ENCODE results near the gene BAD. TPM values are rescaled to one million over a fixed set of nuclear protein-coding genes. Genes with fewer than 3 reads are reported as not detected.

BAD gene
- total and polyA plus RNA-seq, 10 of the 15 experiments (the other 5 are each of a cell fraction or from before 2014, with no cell fraction given): 1.5 to 67.2 (median 39.6) TPM

DNA sequence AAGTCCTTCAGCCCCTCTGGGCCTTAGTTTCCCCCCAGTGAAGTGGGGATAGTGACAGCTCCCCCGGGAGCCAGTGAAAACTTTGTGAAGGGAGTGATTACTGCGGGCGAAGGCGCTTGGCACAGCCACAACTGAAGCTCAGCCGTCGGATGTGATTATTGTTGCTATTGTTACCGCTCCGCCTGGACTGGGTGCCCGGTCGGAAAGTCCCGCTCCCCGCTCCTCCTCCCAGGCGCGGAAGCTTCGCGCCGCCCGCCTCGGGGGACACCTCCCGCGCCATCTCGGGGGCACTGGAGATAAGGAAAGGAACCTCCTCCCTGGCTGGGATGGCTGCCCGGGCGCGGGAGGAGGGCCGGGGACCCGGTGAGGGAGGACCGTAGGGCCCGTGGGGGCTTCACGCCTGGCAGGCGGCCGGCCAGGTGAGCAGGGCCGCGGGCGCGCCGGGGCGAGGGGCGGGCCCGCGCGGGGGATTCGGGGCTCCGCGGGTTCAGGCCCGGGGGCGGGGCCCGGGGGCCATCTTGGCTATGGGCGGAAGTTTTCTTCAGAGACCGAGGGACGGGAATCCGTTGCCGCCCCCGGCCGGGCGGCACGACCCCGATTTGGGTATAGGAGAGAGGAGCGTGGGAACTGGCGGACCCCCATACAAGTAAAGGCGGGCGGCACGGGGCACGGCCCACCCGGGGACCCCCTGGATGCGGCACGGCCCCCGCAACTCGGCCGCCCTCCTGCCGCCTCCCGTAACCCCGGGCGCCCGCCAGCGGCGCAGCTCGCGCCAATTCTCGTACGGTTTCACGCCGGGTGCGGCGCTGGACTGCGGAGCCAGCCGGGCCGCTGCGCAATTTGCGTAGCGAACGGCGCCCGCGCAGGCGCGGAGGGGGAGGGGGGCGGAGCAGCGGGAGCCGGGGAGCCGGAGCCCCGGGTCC is 758 bp upstream of the BAD start, which contains the start of gene GPR137 (continued):
- TF ChIP-seq, protein P1, sequence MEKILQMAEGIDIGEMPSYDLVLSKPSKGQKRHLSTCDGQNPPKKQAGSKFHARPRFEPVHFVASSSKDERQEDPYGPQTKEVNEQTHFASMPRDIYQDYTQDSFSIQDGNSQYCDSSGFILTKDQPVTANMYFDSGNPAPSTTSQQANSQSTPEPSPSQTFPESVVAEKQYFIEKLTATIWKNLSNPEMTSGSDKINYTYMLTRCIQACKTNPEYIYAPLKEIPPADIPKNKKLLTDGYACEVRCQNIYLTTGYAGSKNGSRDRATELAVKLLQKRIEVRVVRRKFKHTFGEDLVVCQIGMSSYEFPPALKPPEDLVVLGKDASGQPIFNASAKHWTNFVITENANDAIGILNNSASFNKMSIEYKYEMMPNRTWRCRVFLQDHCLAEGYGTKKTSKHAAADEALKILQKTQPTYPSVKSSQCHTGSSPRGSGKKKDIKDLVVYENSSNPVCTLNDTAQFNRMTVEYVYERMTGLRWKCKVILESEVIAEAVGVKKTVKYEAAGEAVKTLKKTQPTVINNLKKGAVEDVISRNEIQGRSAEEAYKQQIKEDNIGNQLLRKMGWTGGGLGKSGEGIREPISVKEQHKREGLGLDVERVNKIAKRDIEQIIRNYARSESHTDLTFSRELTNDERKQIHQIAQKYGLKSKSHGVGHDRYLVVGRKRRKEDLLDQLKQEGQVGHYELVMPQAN (conservative IDR thresholded peaks at IDR 0.05): peak; percentile 93
- 0 out of 2 replicates have a peak, but pooled peaks have one; percentile 13 for TF ChIP-seq TCF12 (IDR thresholded peaks at IDR 0.05; ENCODE audit: low read depth, low read length)
- TF ChIP-seq RB1 (IDR thresholded peaks at IDR 0.05; ENCODE audit: borderline replicate concordance): peak; percentile 75; the same call in 1 of the 2 replicates
- 0 out of 2 replicates have a peak, but pooled peaks have one; percentile 17 for TF ChIP-seq PAX5 (IDR thresholded peaks at IDR 0.05; ENCODE audit: borderline replicate concordance, low read depth, low read length)
- peak; percentile 27; the same call in 1 of the 2 replicates for TF ChIP-seq JUND (IDR thresholded peaks at IDR 0.05; ENCODE audit: low read depth, low read length)
- 0 out of 4 replicates have a peak, but pooled peaks of 1 of the 2 experiments have one; percentile 20 for TF ChIP-seq ETV6 (conservative IDR thresholded peaks at IDR 0.05 in 1 of 2, IDR thresholded peaks at IDR 0.05 in 1 of 2; ENCODE audit: borderline replicate concordance in 1 of 2, low read depth in 1 of 2)
- TF ChIP-seq NR2C1 (IDR thresholded peaks at IDR 0.05): peak; percentile 91
- TF ChIP-seq CHD4 (IDR thresholded peaks at IDR 0.05): no peak
- TF ChIP-seq, protein P2, sequence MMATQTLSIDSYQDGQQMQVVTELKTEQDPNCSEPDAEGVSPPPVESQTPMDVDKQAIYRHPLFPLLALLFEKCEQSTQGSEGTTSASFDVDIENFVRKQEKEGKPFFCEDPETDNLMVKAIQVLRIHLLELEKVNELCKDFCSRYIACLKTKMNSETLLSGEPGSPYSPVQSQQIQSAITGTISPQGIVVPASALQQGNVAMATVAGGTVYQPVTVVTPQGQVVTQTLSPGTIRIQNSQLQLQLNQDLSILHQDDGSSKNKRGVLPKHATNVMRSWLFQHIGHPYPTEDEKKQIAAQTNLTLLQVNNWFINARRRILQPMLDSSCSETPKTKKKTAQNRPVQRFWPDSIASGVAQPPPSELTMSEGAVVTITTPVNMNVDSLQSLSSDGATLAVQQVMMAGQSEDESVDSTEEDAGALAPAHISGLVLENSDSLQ (IDR thresholded peaks at IDR 0.05): peak; percentile 25; the same call in 1 of the 2 replicates
- TF ChIP-seq ATF7 (IDR thresholded peaks at IDR 0.05; ENCODE audit: low read depth): 0 out of 2 replicates have a peak, but pooled peaks have one; percentile 2
- peak; percentile 41 for TF ChIP-seq SMAD1 (IDR thresholded peaks at IDR 0.05; ENCODE audit: low read depth, partially characterized antibody)
- peak; percentile 80 for TF ChIP-seq NRF1 (conservative IDR thresholded peaks at IDR 0.05; ENCODE audit: low read depth, low read length)
- peak; percentile 37; the same call in 1 of the 2 replicates for TF ChIP-seq POLR2AphosphoS5 (IDR thresholded peaks at IDR 0.05; ENCODE audit: low read length)
- TF ChIP-seq CREB1 (IDR thresholded peaks at IDR 0.05; ENCODE audit: low read depth): 0 out of 2 replicates have a peak, but pooled peaks have one; percentile 23
- peak; percentile 75 for TF ChIP-seq NR2F1 (conservative IDR thresholded peaks at IDR 0.05)
- 0 out of 4 replicates have a peak, but pooled peaks of 1 of the 2 experiments have one; percentile 4 for TF ChIP-seq SRF (IDR thresholded peaks at IDR 0.05; ENCODE audit: low read depth in 2 of 2, low read length in 2 of 2)
- TF ChIP-seq IKZF2 (IDR thresholded peaks at IDR 0.05): peak; percentile 38 to 42; a peak in 1 of 4 replicates
- TF ChIP-seq IKZF1 (conservative IDR thresholded peaks at IDR 0.05): peak; percentile 87
- TF ChIP-seq YY1 (IDR thresholded peaks at IDR 0.05; ENCODE audit: low read depth, low read length): peak; percentile 98
- no peak for TF ChIP-seq EED (IDR thresholded peaks at IDR 0.05; ENCODE audit: low read depth)
- TF ChIP-seq NBN (IDR thresholded peaks at IDR 0.05): 0 out of 2 replicates have a peak, but pooled peaks have one; percentile 18
- peak; percentile 88 for TF ChIP-seq SMARCA5 (IDR thresholded peaks at IDR 0.05)
- TF ChIP-seq RAD21 (IDR thresholded peaks at IDR 0.05; ENCODE audit: insufficient read depth, low read depth, low read length): no peak
- TF ChIP-seq MXI1 (IDR thresholded peaks at IDR 0.05; ENCODE audit: low read depth, low read length): peak; percentile 65; the same call in 1 of the 2 replicates
- no peak for TF ChIP-seq BRCA1 (IDR thresholded peaks at IDR 0.05; ENCODE audit: low read depth, low read length)
- TF ChIP-seq FOXK2 (IDR thresholded peaks at IDR 0.05): no peak
- no peak for TF ChIP-seq IRF4 (IDR thresholded peaks at IDR 0.05; ENCODE audit: low read depth, low read length)
- no peak for TF ChIP-seq KAT2A (conservative IDR thresholded peaks at IDR 0.05; ENCODE audit: control insufficient read depth, low read depth, low read length)
- no peak for TF ChIP-seq MEF2A (IDR thresholded peaks at IDR 0.05; ENCODE audit: insufficient read depth, low read depth, low read length)
- 0 out of 2 replicates have a peak, but pooled peaks have one; percentile 65 for TF ChIP-seq BACH1 (IDR thresholded peaks at IDR 0.05; ENCODE audit: borderline replicate concordance)
